ENCODE measurements around the gene STYK1.

The STYK1 gene, protein sequence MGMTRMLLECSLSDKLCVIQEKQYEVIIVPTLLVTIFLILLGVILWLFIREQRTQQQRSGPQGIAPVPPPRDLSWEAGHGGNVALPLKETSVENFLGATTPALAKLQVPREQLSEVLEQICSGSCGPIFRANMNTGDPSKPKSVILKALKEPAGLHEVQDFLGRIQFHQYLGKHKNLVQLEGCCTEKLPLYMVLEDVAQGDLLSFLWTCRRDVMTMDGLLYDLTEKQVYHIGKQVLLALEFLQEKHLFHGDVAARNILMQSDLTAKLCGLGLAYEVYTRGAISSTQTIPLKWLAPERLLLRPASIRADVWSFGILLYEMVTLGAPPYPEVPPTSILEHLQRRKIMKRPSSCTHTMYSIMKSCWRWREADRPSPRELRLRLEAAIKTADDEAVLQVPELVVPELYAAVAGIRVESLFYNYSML

DNA sequence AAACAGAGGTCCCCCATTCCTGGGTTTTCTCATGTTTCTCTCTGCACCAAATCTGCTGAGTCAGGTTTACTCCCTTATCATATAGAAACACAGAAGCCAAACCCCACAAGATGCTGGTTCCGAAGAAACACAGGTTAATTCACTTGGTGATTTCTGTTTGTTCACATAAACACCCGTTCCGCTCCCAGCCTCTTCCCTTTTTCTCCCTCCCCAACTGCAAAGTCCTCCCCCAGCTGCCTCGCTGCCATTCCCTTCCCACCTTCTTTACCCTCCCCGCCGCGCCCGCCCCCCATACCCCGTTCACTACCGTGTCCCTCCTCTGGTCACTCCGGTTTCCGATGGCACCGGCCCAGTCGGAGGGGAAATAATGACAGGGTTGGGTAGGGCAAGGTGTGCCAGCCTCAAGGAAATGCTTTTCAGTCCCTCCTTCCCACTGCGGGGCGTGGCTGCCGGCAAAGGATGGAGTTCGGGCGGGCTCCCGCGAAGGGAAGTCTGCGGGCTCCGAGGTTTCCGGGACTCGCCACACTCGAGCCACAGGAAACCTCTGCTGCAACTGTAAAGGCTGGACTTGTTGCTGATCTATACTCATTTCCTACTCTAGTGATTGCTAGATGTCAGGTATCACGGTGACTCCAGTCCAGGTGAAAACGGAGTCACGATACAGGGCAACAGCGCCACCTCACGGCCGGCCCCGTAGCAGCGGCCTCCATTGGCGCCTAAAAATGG lies at the start of gene STYK1:
TSS of gene STYK1 (minus strand) at position 394 of the 726 bp plus-strand sequence. CDS start 39,434 bp downstream, outside the sequence.
- DNase-seq (ENCODE audit: low read depth) = peak; percentile 23

DNA sequence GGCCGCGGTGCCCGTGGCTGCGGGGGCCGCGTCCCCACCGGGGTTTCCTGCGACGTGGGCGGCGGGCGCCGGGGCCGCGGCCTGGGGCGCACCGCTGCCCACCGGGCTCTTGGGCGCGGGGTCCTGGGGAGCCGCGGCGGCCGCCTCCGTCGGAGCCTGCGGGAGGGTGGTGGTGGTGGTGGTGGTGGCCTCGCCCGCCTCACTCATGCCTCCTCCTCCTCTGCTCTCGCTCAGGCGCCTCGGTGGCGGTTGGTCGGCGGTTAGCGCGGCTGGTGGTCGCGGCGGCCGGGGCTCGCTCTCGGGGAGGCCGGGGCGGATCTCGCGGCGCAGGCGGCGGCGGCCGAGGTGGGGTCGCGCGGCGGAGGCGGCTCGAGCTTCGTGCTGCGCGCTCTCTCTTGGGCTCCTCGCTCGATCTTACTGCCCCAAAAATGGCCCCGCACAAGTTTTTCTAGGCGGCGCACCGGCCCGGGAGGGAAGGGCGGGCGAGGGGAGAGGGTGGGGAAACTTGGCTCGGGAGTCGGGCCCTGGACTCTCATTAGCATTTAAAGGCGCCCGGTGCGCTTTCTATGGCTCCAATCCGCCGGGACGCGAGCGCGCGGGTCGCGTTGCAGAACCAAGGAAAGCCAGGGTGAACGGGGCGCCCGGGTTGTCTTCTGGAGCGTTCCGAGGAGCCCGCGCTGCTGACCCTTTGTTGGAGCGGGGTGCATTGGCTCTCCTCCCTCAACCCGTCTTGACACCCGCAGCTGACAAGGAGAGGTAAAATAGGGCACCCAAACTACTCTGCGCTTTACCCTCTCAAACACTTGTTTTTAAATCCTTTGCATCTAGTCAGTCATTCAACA lies 49.3 kb upstream of the STYK1 start, which contains the start of gene YBX3:
TSS of gene YBX3 (minus strand) at position 419 of the 842 bp plus-strand sequence. CDS start at position 207, 212 bp downstream.
- no peak for DNase-seq (ENCODE audit: low read depth)

DNA sequence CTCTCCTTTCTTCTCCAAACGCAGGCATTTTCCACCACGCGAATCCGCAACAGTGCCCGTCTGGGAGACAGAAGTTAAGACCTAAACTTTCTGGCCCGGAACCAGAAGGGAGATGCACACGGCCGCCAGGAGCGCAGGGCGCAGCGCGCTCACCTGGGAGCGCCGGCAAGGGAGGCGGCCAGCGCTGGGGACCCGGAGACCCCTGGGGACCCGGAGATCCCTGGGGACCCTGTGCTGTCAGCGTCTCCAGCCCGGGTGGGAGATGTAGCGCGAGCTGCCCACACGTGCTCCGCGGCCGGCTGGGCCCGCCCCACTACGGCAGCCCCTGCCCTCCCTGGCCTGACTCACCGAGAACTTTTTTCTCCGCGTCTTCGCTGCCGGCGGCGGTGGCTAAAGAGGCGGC lies 48.7 kb upstream of the STYK1 start:
- no peak for DNase-seq (ENCODE audit: low read depth)

DNA sequence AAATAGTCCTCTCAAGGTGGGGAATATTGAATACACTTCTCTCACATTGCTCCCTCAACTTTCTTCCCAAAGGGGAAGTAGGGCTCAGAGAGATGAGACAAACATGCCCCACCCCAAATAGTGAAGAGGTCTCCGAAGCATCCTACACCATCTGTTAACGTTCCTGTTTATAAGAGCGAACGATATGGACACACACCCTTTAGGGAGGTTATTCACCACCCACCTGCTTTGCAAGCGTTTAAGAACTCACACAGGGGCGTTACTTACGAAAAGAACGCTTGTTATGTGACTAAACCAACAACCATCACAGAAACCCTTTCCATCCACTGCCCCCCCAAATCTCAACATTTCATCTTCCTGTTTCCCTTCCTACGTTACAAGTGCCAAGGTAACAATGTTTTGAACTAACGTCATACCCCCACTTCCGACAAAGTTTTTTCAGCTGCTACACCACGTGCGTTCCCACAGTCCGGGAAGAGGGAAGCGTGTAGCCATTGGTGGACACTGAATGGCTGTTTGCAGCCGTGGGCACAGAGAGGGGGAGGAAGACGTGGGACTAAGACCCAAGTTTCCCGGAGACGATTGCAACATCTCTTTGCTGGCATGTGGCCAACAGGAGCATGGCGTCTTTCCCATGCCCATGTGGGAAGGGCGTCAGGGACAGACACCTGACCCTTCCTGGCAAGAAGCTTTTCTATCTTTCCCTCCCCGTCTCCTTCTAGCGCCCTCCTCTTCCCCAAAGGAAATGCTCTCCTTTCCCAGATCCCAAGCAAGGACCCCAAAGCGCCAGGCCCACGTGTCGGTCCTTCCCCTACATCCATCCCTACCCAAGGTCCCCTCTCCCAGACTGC lies 48.0 kb upstream of the STYK1 start:
- no peak for DNase-seq (ENCODE audit: low read depth)

DNA sequence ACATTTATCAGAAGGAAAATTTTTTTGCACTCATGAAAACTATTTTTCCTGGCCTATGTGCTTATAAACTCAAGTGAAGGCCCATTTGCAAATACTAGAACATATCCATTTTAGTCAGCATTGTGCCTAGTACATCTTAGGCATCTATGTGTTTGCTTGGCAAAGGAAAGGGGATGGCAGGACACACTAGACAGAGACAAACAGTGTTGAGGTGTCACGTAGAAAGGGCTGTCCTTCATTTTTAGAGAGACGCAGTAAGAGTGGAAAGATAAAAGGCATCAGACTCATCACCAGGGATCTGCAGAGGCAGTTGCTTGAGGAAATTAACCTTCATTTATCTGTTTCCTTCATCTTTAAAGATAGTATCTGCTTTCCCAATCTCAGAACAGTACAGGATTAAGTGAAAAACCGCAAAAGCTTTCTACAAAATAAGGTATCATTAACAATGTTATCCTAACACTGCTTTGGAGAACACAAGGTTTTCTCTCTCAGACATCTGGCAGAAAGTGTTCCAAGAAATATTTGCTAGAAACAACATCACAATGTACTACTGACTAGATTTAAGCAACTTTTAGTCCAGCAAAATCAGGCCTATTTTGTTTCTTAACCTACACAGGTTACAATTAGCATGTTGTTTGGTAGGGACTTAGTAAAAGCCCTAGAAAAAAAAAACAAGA lies 47.3 kb upstream of the STYK1 start:
- no peak for DNase-seq (ENCODE audit: low read depth)

DNA sequence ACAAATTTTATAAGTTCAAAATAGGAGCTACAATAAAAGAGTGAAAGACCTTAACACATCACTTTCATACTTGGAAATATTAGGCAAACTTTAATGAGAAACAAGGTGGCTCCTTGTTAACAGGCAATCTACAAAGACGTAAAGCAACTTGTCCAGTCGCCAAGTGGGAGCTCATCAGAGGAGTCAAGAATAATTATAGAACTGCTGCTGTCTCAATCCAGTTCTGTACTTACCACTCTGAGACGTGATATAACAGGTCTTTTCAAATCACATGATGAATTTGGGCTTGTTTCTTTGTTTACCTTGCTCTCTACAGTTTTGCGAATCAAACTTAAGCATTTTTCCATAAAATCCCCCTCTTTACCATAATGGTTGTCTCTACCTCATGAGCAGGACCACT lies 45.6 kb upstream of the STYK1 start:
- DNase-seq (ENCODE audit: low read depth) = no peak

DNA sequence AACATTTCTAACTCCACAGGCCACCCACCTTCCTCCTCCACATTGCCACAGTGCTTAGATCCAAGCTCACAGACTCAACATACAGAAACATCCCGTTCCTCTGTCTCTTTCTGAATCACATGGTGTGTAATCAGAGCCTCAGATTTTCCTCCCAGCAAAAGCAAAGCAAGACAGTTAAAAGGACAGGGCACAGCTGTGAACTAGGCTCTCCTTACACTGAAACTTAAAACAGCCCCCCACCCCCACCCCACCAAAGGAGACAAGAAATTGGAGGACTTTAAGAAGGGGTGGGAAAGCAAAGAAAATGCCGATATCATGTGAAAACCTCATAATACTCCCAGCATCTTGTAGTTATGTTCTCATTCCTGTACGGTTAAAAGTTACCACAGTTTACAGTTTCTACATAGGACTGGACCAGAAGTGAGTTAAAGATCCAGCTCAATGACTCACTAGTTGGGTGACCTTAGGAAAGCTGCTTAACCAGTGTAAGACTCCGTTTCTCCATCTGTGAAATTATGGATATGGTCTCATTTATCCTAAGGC lies 44.5 kb upstream of the STYK1 start:
- DNase-seq (ENCODE audit: low read depth) = no peak

DNA sequence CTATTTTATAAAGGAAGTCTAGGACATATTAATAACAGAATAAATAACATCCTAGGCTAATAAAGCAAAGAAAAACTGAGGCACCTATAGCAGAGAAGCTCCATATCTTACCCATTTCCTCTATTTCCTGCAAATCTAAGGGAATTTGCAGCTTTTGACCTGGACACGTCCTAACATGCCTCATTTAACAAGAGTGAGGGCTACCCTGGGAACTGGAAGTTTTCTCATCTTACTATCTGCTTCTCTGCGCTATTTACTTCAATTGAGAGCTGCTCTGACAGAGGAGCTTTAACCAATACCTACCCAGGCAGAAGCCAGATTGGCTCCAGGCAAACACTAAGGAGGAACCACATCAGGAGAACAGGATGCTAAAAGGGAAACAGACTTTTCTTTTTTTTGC lies 43.6 kb upstream of the STYK1 start:
- DNase-seq (ENCODE audit: low read depth) = no peak

DNA sequence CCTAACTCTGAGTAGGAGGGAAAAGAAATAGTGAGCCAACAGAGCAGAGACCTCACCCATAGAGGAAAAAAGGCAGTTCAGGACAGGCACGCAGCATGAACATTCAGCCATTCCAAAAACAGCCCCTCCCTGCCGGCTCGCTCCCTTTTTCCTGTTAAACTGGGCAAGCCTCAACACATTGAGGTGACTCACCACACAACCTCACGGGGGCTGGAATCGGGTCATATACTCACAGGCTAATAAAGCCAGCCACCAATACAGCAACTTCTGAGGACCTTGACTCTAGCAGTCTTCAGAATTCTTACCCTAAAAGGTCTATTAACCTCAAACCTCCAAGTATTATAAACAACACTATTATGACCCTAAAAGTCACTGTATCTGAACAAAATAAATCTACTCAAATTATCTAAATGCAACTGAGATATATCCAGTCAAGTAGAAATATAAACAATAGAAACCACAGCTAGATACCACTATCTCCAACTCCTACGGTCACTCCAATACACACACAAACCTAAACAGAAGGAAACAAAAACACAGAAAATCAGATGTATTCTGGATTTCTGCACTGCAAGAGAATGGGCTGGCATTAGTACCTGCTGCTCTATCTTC lies 43.0 kb upstream of the STYK1 start:
- no peak for DNase-seq (ENCODE audit: low read depth)

DNA sequence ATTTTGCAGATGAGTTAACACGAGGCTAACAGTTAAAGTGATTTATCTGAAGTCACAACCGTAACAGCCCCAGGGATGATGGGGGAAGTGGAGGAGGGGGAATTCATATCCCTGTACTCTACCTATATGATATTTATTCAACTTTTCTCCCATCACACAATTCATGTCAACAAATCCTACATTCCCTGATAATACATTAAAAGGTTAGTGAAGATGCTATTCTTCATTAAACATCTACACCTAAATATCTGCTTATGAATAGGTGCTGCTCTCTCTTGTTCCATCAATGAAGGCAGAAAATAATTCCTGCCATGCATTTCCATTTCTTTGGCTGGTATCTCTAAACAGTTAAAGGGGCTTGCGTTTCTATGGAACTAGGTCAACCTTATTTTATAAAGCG lies 42.4 kb upstream of the STYK1 start:
- no peak for DNase-seq (ENCODE audit: low read depth)

DNA sequence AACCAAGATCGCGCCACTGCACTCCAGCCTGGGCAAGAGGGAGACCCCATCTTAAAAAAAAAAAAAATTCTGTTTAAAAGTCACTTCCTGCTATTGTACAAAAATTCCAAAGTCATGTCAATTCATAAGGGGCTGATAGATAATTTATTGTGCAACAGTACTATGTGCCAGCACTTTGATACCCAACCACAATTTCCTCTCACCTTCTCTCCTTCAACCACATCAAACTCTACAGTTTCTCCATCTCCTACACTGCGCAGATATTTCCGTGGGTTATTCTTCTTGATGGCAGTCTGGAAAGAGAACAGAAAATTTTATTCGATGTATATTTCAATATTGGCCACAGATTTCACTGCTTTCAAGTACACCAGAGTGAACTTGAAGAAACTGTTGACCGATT lies 41.6 kb upstream of the STYK1 start:
- DNase-seq (ENCODE audit: low read depth) = no peak

DNA sequence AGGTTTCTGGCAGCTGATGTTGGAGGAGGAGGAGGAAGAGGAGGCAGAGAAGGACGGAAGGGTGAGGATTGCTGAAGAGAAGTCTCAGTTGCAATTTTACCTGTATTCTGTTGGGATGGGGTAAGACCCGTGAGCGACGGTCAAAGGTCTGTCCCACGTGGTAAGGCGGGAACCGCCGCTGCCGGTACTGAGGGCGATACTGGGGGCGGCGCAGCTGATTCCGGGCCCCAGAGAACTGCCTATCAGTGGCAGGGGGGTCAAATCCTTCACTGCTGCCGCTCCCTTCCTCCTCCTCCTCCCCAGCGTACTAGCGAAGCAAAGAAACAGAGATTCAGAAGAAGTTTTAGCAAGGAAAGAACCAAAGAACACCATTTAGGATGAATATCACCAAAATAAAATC lies 36.0 kb upstream of the STYK1 start:
- no peak for DNase-seq (ENCODE audit: low read depth)

DNA sequence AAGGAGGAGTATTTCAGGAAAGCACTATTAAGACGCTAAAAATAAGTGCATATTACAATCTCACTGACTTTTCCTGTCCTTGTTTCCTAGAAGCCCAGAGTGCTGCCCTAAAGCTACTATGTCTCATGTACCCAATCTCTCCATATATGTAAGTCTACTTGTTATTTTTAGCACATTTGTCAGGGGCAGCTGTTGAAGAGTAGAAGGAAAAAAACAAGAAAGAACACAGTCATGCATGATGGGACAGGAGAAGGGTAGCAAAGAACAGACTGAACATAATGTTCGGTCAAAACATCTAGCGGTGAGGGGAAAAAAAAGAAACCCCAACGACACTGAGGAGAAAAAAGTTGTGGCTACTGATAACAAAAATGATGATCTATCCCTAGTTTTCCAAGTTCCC lies 35.0 kb upstream of the STYK1 start:
- no peak for DNase-seq (ENCODE audit: low read depth)

DNA sequence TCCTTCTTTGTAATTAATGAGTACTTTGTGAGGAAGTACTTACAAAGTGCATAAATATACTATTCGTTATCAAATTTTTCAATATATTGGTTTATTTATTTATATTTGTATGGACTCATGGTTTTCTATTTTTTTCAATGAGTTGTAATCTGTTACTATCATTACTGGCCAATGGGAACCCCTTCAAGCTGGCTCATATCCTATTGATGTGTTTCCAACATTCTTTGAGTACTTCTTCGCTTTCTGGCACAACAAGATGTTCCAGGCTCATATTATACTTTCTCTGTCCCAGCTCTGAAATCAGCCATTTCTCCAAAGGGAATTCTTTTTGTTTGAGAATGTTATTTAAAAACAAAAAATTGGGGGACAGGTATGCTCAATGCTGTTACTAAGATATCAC lies 31.8 kb upstream of the STYK1 start:
- no peak for DNase-seq (ENCODE audit: low read depth)

DNA sequence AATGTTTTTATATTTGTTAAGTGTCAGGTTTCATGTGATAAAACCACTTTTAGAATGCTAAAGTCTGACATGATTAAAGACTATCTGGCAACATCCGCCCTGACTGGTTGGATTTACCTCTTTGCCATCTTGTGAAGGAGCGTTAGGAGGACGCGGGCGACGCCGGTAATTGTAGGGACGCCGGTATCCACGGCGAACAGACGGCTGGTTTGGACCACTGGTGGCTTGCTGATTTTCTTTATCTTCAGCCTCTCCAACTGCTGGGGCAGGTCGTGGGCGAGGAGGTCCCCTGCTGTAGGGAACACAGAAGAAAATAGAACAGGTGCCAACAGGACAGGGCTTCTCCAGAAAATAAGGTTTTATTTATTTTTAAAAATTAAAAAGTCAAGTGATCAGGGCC lies 28.0 kb upstream of the STYK1 start:
- DNase-seq (ENCODE audit: low read depth) = no peak

DNA sequence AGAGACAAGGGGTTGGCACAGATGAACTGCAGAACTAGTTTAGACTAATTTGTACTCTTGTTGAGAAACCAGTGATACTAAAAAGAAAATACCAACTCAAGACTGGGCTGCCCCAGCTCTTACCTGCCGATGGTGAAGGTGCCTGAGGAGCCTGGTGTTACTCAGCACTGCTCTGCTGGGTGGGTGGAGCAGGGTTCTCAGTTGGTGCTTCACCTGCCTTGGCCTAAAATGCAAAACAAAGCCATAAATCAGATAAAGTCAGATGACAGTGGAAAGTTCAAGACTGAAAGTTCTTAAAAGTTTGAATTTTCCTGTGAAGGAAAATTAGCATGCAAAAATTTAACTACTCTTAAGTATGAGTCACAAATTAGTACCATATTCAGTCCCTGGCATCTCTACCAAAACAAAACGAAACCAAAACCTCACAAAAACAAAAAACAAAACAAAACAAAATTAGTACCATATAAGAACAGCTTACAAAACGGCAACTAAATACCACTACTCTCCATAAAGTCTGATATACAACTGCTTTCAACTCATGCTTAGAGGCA lies 27.4 kb upstream of the STYK1 start:
- DNase-seq (ENCODE audit: low read depth) = no peak

DNA sequence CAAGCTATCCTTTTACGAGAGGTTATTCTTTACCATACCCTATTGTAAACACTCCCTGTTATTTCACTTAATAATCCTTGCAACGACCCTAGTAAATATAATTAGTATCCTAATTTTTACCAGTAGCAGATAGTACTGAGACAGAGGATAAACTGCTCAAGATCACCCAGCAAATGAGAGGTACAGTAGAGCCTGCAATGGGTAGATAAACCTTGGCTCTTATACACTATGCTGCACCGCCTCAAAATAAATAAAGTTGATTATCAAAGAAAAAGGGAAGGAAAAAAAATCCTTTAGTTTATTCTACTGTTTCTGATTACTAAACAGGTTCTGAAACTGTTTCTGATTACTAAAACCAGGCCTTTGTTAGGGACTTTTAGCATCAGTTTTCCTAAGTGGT lies 26.7 kb upstream of the STYK1 start:
- no peak for DNase-seq (ENCODE audit: low read depth)

DNA sequence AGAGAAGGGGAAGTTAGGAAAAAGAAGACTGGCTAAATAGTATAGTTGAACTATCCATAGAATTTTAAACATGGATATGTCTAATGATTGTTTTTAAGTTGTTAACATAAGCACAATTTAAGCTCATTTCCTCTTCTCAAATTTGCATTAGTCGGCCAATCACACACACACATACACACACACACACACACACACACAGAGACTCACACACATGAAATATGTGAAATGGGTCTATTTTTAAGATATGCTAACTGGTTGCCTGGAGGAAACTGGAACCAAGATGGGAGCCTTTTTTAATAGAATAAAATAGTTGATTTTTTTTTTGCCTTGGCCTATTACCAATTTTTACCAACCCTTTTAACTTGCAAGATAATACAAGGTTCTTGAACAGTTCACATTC lies 24.0 kb upstream of the STYK1 start:
- DNase-seq (ENCODE audit: low read depth) = no peak

DNA sequence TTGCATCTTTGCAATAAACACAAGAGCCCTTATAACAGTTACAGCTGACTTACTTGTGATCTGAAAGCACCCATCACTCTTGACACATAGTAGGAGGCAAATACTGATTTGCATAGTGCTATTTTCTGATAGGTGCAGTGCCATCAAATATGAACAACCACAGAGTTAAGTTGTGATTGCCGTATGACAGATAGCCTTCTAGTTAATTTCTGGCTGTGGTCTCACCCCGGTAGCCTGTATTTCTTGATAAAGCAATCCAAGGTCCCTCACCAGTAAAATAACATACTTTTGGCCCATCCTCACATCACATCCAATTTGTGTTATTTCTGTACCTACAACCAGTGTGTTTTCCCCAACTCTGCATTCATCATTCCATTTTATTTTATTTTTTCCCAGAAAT lies 23.3 kb upstream of the STYK1 start:
- no peak for DNase-seq (ENCODE audit: low read depth)

DNA sequence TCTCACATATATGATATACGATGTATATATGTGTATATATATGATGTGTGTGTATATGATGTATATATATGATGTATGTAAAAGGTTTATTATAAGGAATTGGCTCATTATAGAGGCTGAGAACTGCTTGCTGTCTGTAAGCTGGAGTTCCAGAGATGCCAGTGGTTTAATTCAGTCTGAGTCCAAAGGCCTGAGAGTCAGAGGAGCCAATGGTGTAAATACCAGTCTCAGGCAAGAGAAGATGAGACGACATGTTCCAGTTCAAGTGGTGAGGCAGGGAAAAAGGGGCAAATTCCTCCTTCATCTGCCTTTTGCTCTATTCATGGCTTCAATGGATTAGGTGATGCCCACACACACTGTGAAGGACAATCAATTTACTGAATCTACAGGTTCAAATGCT lies 17.1 kb upstream of the STYK1 start:
- DNase-seq (ENCODE audit: low read depth) = no peak
